Measurements from ENCODE around the gene TP53I13. TPM values are rescaled to one million over a fixed set of nuclear protein-coding genes. Genes with fewer than 3 reads are reported as not detected.

TP53I13 gene
- total RNA-seq, 1 experiment from 2014 or later, result 33.3 TPM

DNA sequence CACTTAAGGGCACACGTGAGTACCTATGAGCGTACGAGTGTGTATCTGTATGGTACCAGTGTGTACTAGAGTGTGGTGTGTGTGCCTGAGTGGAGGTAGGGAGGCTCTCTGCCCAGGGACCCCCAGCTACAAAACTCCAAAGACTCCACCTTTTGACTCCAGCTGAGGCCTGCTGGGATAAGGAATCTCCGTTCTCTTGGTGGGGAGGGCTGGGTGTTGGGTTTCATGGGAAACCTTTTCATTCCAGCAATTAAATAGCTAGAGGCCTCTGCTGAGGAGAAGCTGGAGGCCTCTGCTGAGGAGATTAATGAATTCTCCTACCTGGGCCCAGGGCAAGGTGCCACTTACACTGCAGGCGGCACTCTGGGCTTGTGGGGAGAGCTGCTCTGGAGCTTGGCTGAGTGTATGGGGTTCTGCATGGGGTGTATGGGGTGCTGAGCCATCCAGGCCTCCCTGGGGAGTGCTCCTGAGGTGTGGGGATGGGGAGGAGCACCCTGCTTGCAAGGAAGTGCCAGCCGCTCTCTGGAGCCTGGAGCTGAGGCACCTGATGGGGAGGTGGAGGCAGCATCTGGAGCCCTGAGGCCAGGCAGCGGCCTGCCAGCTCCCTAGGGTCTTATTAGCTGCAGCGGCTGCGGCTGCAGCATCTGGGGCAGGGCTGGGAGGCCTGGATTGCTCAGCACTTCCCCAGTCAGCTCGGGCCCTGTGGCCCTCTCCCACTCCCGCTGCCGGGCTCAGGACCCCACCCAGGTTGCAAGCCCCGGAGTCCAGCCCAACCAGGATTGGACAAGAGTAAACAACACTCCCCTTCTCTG lies 29.1 kb downstream of the TP53I13 start:
- intact Hi-C loops (cut with micrococcal nuclease), result loop anchor here (10.0 kb wide), 1 partner anchor 453 kb away; no protein-coding TSS in a partner anchor
- Histone ChIP-seq H3K4me2 (ENCODE audit: low read length) (no peak overlapping the region), H3K4me1 (ENCODE audit: control insufficient read depth in 1 of 2, insufficient read depth in 2 of 2, low read length in 2 of 2) (peaks cover 12 to 27% of the 10 kb centered on the region in 2 experiments), H3K4me3 (replicated peaks in 1 of 2; ENCODE audit: low read depth in 1 of 2, low read length in 2 of 2) (no peak overlapping the region), H3K36me3 (ENCODE audit: control insufficient read depth in 1 of 2, insufficient read depth in 2 of 2, low read length in 2 of 2) (no peaks in the 10 kb centered on the region), H3K79me2 (ENCODE audit: insufficient read depth, low read length) (peaks cover 56% of the 10 kb centered on the region), H3K9me3 (ENCODE audit: control insufficient read depth in 1 of 2, insufficient read depth in 1 of 2, low read depth in 1 of 2, low read length in 2 of 2) (no peaks in the 10 kb centered on the region), H3K9ac (ENCODE audit: low read length) (no peak overlapping the region), H3K9me2 (ENCODE audit: insufficient read depth) (no peaks in the 10 kb centered on the region), H3K27ac (ENCODE audit: low read depth, low read length) (no peak overlapping the region), H3K27me3 (ENCODE audit: insufficient read depth, low read length) (no peaks in the 10 kb centered on the region), H2AFZ (ENCODE audit: low read depth, low read length, poor library complexity, severe bottlenecking) (no peak overlapping the region), H4K20me1 (ENCODE audit: insufficient read depth) (no peaks in the 10 kb centered on the region)
- ChIA-PET POLR2A (no interaction called here), CTCF (interaction anchor here (2.1 kb wide), 1 partner anchor 20 kb away, joined by 11 read pairs; no protein-coding TSS in a partner anchor), RAD21 (ENCODE audit: low non-redundant PET in 1 of 2, low total read pairs in 2 of 2, uncharacterized antibody in 2 of 2, unreplicated experiment in 2 of 2) (no interaction called here)
- ATAC-seq (no peak), DNase-seq (ENCODE audit: low read depth, low spot score) (no peak)
- BruUV-seq (replicated peaks), result no TSS peak
- TF ChIP-seq ELF1 (IDR thresholded peaks at IDR 0.05; ENCODE audit: borderline replicate concordance, low read depth) (no peak), EZH2phosphoT487 (IDR thresholded peaks at IDR 0.05; ENCODE audit: borderline replicate concordance) (no peak), SRF (IDR thresholded peaks at IDR 0.05; ENCODE audit: low read depth) (no peak), POLR2A (IDR thresholded peaks at IDR 0.05; ENCODE audit: borderline replicate concordance, extremely low read depth, insufficient read depth, insufficient read length) (no peak), ZNF274 (IDR thresholded peaks at IDR 0.05; ENCODE audit: low read depth, low read length) (no peak), SIN3A (IDR thresholded peaks at IDR 0.05; ENCODE audit: low read depth) (no peak), SP1 (IDR thresholded peaks at IDR 0.05; ENCODE audit: low read depth) (no peak), EZH2 (IDR thresholded peaks at IDR 0.05) (no peak), EGR1 (IDR thresholded peaks at IDR 0.05; ENCODE audit: low read depth) (no peak), JUND (IDR thresholded peaks at IDR 0.05) (no peak)
- TF ChIP-seq, protein P1, sequence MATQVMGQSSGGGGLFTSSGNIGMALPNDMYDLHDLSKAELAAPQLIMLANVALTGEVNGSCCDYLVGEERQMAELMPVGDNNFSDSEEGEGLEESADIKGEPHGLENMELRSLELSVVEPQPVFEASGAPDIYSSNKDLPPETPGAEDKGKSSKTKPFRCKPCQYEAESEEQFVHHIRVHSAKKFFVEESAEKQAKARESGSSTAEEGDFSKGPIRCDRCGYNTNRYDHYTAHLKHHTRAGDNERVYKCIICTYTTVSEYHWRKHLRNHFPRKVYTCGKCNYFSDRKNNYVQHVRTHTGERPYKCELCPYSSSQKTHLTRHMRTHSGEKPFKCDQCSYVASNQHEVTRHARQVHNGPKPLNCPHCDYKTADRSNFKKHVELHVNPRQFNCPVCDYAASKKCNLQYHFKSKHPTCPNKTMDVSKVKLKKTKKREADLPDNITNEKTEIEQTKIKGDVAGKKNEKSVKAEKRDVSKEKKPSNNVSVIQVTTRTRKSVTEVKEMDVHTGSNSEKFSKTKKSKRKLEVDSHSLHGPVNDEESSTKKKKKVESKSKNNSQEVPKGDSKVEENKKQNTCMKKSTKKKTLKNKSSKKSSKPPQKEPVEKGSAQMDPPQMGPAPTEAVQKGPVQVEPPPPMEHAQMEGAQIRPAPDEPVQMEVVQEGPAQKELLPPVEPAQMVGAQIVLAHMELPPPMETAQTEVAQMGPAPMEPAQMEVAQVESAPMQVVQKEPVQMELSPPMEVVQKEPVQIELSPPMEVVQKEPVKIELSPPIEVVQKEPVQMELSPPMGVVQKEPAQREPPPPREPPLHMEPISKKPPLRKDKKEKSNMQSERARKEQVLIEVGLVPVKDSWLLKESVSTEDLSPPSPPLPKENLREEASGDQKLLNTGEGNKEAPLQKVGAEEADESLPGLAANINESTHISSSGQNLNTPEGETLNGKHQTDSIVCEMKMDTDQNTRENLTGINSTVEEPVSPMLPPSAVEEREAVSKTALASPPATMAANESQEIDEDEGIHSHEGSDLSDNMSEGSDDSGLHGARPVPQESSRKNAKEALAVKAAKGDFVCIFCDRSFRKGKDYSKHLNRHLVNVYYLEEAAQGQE (IDR thresholded peaks at IDR 0.05; ENCODE audit: low read depth), result no peak
- TF ChIP-seq, protein P2, sequence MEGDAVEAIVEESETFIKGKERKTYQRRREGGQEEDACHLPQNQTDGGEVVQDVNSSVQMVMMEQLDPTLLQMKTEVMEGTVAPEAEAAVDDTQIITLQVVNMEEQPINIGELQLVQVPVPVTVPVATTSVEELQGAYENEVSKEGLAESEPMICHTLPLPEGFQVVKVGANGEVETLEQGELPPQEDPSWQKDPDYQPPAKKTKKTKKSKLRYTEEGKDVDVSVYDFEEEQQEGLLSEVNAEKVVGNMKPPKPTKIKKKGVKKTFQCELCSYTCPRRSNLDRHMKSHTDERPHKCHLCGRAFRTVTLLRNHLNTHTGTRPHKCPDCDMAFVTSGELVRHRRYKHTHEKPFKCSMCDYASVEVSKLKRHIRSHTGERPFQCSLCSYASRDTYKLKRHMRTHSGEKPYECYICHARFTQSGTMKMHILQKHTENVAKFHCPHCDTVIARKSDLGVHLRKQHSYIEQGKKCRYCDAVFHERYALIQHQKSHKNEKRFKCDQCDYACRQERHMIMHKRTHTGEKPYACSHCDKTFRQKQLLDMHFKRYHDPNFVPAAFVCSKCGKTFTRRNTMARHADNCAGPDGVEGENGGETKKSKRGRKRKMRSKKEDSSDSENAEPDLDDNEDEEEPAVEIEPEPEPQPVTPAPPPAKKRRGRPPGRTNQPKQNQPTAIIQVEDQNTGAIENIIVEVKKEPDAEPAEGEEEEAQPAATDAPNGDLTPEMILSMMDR (IDR thresholded peaks at IDR 0.05 in 2 of 3, conservative IDR thresholded peaks at IDR 0.05 in 1 of 3; ENCODE audit: borderline replicate concordance in 1 of 3, insufficient read depth in 1 of 3, low read depth in 2 of 3, low read length in 2 of 3), result no peak

Measured in HCT116 (cell line).